ENCODE measurements around the gene SKOR1. TPM values are rescaled to one million over a fixed set of nuclear protein-coding genes. Genes with fewer than 3 reads are reported as not detected.

The SKOR1 gene
- total RNA-seq, 1 donor, result not detected

- no peak for TF ChIP-seq CTCF (IDR thresholded peaks at IDR 0.05; ENCODE audit: insufficient read depth, low read depth, low read length)
- no peak for DNase-seq (ENCODE audit: low read depth)
- H3K4me3 ChIP-seq (ENCODE audit: low read depth, low read length), result no peak overlapping the region
These were observed 37.6 kb downstream of the SKOR1 start for GRCh38 chr15:67862750-67863441.

GRCh38 chr15:67863442-67863987, 38.2 kb downstream of the SKOR1 start:
- DNase-seq (ENCODE audit: low read depth), result peak; percentile 78
- peak overlapping the region; percentile 56 for H3K4me3 ChIP-seq (ENCODE audit: low read depth, low read length)
- TF ChIP-seq CTCF (IDR thresholded peaks at IDR 0.05; ENCODE audit: insufficient read depth, low read depth, low read length), result peak; percentile 93

- H3K4me3 ChIP-seq (ENCODE audit: low read depth, low read length), result no peak overlapping the region
- TF ChIP-seq CTCF (IDR thresholded peaks at IDR 0.05; ENCODE audit: insufficient read depth, low read depth, low read length), result no peak
- no peak for DNase-seq (ENCODE audit: low read depth)
These were observed 40.0 kb downstream of the SKOR1 start for GRCh38 chr15:67865331-67865730.

- TF ChIP-seq CTCF (IDR thresholded peaks at IDR 0.05; ENCODE audit: insufficient read depth, low read depth, low read length), result no peak
- no peak overlapping the region for H3K4me3 ChIP-seq (ENCODE audit: low read depth, low read length)
- no peak for DNase-seq (ENCODE audit: low read depth)
These were observed 40.5 kb downstream of the SKOR1 start for GRCh38 chr15:67865766-67866165.

- H3K4me3 ChIP-seq (ENCODE audit: low read depth, low read length), result no peak overlapping the region
- TF ChIP-seq CTCF (IDR thresholded peaks at IDR 0.05; ENCODE audit: insufficient read depth, low read depth, low read length), result no peak
- DNase-seq (ENCODE audit: low read depth), result no peak
These were observed 44.4 kb downstream of the SKOR1 start for GRCh38 chr15:67869701-67870100.

GRCh38 chr15:67870868-67871408, 45.6 kb downstream of the SKOR1 start:
- no peak overlapping the region for H3K4me3 ChIP-seq (ENCODE audit: low read depth, low read length)
- no peak for DNase-seq (ENCODE audit: low read depth)
- no peak for TF ChIP-seq CTCF (IDR thresholded peaks at IDR 0.05; ENCODE audit: insufficient read depth, low read depth, low read length)
